ENCODE data around the gene TIE1.

TIE1 gene

DNA sequence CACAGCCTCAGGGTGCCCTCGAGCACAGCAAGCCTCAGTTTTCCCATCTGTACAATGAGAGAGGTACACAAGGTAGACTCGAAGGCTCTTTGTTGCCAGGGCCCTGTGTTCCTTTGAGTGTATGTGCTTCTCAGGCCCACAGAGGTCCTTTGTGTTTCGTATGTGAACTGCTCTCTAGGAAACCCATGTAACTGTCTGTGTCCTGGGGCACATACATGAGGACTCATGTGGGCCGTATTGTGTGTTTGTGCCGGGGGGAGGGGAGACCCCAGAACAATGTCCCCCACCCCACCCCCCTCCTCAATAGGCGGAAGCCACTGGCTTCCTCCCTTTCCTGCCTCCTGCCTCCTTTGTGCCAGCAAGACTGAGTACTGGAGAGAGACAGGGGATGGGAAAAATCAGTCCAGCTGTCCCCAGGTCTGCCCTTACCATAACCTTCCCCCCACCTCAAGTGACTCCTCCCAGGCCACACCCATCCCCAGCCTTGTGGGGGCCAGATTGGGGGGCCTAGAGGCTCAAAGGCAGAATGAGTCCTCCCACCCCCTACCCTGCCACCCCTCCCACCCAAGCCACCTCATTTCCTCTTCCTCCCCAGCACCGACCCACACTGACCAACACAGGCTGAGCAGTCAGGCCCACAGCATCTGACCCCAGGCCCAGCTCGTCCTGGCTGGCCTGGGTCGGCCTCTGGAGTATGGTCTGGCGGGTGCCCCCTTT lies at the start of gene TIE1:
TIE1 (plus strand) TSS at position 605 of the 717 bp plus-strand sequence; CDS start at position 695, 90 bp downstream.
- no peak for DNase-seq (ENCODE audit: low read depth)

DNA sequence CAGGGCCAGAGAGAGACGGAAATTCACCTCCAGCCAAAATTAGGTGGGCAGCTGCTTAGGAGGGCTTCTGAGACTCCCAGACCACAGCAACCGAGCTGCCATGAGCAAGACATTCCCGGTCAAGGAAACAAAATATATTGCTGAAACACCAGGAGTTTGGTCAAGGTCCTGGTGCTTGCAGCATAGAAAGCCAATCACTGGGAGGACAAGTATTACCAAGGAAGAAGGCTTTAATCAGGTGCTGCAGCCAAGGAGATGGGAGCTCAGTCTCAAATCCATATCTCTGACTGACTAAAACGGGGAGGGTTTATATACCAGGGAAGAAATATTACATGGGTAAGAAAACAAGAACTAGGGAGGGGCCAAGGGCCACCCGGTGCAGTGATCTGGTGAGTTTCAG lies 49.8 kb upstream of the TIE1 start:
- no peak for DNase-seq (ENCODE audit: low read depth)

DNA sequence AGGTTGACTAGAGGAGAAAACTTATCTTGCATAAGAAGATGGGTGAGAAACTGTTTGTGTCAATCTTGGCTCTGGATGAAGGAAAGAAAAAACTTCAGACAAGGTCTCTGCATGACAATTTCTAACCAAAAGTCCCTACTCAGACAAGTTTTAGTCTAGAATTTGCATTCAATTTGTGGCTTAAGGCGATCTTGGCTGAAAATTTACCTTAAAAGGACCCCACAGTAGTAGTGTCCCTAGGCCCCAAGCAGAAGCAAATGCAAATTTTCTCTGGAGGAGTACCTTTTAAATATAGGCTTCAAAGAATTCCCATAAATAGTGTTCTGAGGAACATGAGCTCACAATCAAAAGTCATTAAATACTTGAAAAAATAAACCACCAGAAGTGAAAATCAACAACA lies 48.6 kb upstream of the TIE1 start:
- no peak for DNase-seq (ENCODE audit: low read depth)

GRCh38 chr1:43253173-43253572 lies 47.6 kb upstream of the TIE1 start:
- no peak for DNase-seq (ENCODE audit: low read depth)

- DNase-seq (ENCODE audit: low read depth), result no peak
These were observed 46.9 kb upstream of the TIE1 start for GRCh38 chr1:43253876-43254275.

GRCh38 chr1:43255438-43256210 lies 45.2 kb upstream of the TIE1 start:
- DNase-seq (ENCODE audit: low read depth), result no peak

DNA sequence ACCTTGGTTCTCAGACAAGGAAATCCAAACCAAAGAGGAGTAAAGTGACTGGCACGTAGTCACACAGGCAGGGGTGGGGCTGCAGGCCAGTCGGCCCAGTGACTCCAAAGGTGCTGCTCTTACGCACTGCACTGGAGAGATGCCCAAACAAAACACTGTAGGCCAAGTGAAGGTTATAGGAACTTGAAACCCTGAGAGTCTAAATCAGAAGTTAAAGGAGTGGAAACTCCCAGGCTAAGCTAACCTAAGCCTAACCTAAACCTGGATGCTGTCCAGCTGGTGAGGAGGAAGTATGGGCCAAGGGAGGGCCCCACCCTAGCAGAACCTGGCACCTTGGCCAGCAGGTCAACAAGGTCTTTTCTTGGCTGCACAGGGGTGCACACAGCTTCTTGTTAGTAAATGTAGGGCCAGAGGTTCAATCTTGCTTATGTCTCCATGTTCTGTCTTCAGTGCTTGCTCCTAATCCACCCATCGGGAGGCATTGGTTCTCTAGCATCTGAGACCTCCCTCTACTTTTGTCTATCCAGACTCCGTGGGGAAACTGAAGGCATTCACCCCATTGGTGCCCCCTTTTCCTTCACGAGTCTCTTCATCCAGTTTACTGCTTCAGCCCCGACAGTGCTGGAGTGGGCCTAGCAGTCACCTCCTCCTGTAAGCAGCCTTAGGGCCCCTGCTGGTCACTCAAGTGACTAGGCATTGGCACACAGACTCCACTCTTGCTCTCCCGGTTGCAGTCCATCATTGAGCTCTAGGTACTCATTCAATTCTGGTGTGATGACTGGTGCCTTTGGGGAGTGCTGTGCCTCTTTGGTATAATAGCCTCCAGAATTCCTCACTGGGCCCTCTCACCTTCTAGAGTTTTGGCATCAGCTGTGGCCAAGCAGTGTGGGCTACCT lies 43.9 kb upstream of the TIE1 start:
- DNase-seq (ENCODE audit: low read depth), result no peak

GRCh38 chr1:43258370-43258769 lies 42.4 kb upstream of the TIE1 start:
- DNase-seq (ENCODE audit: low read depth), result no peak

DNA sequence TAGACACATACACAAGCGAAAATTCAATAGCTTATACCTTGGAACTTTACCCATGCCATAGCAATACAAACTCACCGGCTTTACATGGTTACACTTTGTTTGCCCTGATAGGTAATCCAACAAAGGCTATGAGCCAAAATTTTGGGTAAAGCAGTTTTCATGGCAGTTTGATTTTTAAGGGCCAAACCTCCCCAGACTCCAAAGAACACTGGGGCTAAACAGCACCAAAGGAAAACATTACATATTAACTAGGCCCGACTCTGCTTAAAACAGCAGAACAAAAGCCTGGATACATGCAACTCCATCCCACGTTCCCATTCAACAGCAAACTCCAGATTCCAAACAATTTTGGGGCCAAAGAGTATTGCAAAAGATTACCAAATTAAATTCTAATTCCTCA lies 35.4 kb upstream of the TIE1 start:
- DNase-seq (ENCODE audit: low read depth), result no peak

GRCh38 chr1:43266881-43267280 lies 33.9 kb upstream of the TIE1 start:
- DNase-seq (ENCODE audit: low read depth), result no peak

GRCh38 chr1:43267291-43267805 lies 33.4 kb upstream of the TIE1 start:
- DNase-seq (ENCODE audit: low read depth), result no peak

- DNase-seq (ENCODE audit: low read depth), result no peak
These were observed 32.9 kb upstream of the TIE1 start for GRCh38 chr1:43267818-43268425.

GRCh38 chr1:43269627-43270375 lies 31.0 kb upstream of the TIE1 start, which contains the start of gene TMEM125:
Gene TMEM125, plus strand, starts transcription at chr1:43269983. Its CDS starts 2,740 bp downstream, at chr1:43272723.
- DNase-seq (ENCODE audit: low read depth), result no peak

DNA sequence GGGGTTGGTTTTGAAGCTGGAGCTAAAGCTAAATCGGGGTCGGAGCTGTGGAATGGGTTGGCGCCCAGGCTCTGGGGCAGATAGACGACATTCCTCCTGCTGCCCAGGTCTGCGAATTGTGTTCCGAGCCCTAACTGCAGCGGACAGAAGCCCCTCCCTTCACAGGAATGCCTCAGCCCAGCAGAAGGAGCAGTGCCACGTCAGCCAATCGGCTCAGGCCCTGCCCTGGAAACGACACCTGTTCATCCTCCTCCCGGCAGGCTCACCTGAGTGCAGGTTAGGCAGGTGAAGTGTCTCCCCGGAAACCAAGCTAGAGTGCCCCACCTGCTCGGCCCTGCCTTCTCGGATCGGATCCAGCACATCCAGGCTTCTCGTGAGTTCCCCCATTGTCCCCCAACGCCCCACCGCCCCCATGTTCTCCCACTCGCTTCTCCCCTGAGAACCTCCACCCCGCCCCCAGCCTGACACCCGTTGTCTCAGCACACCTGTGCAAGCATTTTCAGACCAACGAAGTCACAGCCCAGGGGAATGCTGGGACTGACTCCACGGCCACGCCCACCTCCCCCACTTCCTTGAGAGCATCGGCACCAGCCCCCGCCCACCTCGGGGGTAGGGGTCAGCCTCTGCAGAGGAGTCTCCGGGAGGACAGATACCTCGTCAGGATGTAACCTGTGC lies 30.2 kb upstream of the TIE1 start:
- no peak for DNase-seq (ENCODE audit: low read depth)

GRCh38 chr1:43271186-43272118 lies 29.3 kb upstream of the TIE1 start:
- DNase-seq (ENCODE audit: low read depth), result no peak

DNA sequence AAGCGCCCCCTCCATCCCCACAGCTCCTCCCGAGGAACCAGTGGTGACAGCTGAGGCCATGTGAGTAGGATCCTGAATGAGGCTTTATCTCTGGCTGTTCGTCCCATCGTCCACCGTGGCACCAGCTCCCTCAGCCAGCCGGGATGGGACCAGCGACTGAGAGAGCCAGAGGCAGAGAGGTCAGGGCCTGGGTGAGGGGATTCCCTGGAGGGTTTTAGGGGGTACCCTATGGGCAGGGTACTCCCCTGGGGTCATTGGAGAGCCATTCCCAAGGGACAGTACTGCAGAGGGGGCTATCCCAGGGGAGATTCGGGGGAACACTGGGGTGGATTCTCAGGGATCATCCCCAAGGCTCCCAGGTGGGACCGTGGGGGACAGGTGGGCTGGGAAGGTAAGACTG lies 28.6 kb upstream of the TIE1 start:
- no peak for DNase-seq (ENCODE audit: low read depth)

DNA sequence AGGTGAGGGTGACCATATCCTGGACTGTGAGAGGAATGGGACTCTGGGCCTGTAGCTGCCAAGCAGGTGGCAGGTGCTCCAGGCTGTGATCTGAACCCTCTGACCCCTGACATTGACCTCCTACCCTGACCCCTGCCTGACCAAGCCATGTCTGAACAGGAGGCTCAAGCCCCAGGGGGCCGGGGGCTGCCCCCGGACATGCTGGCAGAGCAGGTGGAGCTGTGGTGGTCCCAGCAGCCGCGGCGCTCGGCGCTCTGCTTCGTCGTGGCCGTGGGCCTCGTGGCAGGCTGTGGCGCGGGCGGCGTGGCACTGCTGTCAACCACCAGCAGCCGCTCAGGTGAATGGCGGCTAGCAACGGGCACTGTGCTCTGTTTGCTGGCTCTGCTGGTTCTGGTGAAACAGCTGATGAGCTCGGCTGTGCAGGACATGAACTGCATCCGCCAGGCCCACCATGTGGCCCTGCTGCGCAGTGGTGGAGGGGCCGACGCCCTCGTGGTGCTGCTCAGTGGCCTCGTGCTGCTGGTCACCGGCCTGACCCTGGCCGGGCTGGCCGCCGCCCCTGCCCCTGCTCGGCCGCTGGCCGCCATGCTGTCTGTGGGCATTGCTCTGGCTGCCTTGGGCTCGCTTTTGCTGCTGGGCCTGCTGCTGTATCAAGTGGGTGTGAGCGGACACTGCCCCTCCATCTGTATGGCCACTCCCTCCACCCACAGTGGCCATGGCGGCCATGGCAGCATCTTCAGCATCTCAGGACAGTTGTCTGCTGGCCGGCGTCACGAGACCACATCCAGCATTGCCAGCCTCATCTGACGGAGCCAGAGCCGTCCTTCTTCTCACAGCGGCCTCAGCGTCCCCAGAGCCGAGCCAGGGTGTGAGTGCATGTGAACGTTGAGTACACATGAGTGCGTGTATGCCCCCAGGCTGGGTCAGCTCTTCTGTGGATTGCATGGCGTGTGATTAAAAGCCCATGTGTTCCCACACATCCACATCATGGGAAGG lies 27.9 kb upstream of the TIE1 start:
- DNase-seq (ENCODE audit: low read depth), result no peak

DNA sequence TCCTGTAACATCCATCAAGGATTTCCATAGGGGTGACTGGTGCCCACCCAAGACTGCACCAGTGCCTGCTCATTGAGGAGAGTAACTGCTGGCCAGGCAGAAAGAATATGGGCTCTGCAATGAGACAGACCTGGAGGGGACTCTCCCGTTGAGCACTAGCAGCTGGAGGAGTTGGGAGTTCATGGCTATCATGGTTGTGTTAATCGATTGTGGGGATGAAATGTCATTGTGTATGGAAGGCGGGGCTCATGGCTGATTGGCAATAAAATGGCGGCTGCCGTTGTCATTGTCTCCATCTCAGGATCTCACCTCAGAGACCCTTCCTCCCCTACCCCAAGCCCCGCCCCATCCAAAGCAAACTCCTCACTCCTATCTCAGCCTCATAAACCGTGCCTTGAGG lies 27.1 kb upstream of the TIE1 start:
- DNase-seq (ENCODE audit: low read depth), result no peak

Data from activated T-cell treated with anti-CD3 and anti-CD28 coated beads for 48 hours (primary cell).